ENCODE measurements around the gene RNASEL. TPM values are rescaled to one million over a fixed set of nuclear protein-coding genes. Genes with fewer than 3 reads are reported as not detected.

Gene RNASEL
- total RNA-seq, 1 donor from 2014 or later: 6.2 TPM

DNA sequence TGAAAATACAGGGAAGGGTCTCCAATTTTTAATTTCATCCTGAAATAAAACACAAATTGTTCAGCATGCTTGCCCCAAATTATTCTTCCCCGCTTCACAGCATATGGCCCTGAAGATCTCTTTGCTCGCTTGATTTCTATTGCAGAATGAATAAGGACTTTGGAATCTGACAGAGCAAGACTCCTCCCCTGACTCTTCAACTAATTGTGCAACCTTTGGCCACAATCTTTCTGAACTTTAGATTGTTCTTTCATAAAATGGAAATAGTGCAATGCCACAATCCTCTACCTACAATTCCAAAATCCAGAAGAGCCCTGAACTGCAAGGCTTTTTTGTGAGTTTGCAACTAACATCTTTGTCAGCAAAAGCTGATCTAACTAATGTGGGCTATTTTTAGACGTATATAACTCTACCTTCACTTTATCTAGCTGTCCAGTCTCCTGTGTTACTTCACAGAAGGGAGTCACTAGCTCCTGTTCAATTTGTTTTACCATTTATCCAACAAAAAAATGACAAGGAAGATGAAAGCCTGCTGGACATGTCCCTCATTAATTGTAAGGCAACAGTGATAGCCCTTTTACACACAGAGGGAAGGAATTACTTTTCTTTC is 13.4 kb downstream of the RNASEL start:
- no peaks in the 10 kb centered on the region for H4K20me1 ChIP-seq (ENCODE audit: low read depth)
- no peaks in the 10 kb centered on the region for H3K79me2 ChIP-seq (ENCODE audit: low read depth)
- Mint-ChIP-seq H3K27ac (no peak overlapping the region), H3K4me3 (no peak overlapping the region), H3K9me3 (no peaks in the 10 kb centered on the region), H3K27me3 (ENCODE audit: insufficient read depth, low read depth) (no peaks in the 10 kb centered on the region), H3K36me3 (no peaks in the 10 kb centered on the region), H3K4me1 (no peaks in the 10 kb centered on the region)
- H3F3A ChIP-seq (ENCODE audit: low read depth): no peaks in the 10 kb centered on the region
- no peak overlapping the region for H3K4me2 ChIP-seq
- H3K4me3 ChIP-seq: no peak overlapping the region
- TF ChIP-seq EZH2phosphoT487 (IDR thresholded peaks at IDR 0.05) (no peak), EZH2 (IDR thresholded peaks at IDR 0.05) (no peak)
- TF ChIP-seq, protein P1, sequence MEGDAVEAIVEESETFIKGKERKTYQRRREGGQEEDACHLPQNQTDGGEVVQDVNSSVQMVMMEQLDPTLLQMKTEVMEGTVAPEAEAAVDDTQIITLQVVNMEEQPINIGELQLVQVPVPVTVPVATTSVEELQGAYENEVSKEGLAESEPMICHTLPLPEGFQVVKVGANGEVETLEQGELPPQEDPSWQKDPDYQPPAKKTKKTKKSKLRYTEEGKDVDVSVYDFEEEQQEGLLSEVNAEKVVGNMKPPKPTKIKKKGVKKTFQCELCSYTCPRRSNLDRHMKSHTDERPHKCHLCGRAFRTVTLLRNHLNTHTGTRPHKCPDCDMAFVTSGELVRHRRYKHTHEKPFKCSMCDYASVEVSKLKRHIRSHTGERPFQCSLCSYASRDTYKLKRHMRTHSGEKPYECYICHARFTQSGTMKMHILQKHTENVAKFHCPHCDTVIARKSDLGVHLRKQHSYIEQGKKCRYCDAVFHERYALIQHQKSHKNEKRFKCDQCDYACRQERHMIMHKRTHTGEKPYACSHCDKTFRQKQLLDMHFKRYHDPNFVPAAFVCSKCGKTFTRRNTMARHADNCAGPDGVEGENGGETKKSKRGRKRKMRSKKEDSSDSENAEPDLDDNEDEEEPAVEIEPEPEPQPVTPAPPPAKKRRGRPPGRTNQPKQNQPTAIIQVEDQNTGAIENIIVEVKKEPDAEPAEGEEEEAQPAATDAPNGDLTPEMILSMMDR (IDR thresholded peaks at IDR 0.05): no peak
- no peaks in the 10 kb centered on the region for H3K9me3 ChIP-seq (ENCODE audit: low read depth)
- no peak overlapping the region for H3K27ac ChIP-seq
- DNase-seq (ENCODE audit: low spot score): no peak
- H3K9ac ChIP-seq: no peak overlapping the region
- no peaks in the 10 kb centered on the region for H3K27me3 ChIP-seq
- no peaks in the 10 kb centered on the region for H3K36me3 ChIP-seq
- H3K4me1 ChIP-seq: no peaks in the 10 kb centered on the region
- no peak overlapping the region for H2AFZ ChIP-seq (replicated peaks)

DNA sequence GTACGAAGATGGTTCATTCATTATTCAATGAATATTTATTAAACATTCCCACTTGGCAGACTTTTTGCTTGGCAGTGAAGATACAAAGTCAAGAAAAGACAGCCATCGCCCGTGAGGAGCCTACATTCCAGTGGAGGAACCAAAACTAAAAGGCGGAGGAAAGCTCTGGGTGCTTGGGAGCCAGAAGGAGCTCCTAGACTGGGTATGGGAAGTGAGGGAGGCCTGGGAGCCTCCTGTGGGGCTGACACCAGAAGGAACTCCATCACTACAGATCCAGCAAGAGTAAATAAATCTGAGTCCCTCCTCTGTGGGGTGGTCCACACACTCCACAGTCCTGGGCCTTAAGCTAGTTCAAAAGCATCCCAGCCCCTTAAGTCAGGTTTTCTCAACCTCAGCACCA is 14.9 kb downstream of the RNASEL start:
- H3K79me2 ChIP-seq (ENCODE audit: low read depth): no peaks in the 10 kb centered on the region
- TF ChIP-seq, protein P1 (IDR thresholded peaks at IDR 0.05): no peak
- TF ChIP-seq EZH2 (IDR thresholded peaks at IDR 0.05): no peak
- TF ChIP-seq EZH2phosphoT487 (IDR thresholded peaks at IDR 0.05): no peak
- H3K36me3 ChIP-seq: no peaks in the 10 kb centered on the region
- no peak overlapping the region for H2AFZ ChIP-seq (replicated peaks)
- no peaks in the 10 kb centered on the region for H3K27me3 ChIP-seq
- H3K4me1 Mint-ChIP-seq: no peaks in the 10 kb centered on the region
- no peak overlapping the region for H3K9ac ChIP-seq
- no peak for DNase-seq (ENCODE audit: low spot score)
- no peaks in the 10 kb centered on the region for H3F3A ChIP-seq (ENCODE audit: low read depth)
- no peaks in the 10 kb centered on the region for H3K9me3 ChIP-seq (ENCODE audit: low read depth)
- H3K27ac ChIP-seq: no peak overlapping the region
- H4K20me1 ChIP-seq (ENCODE audit: low read depth): no peaks in the 10 kb centered on the region
- no peaks in the 10 kb centered on the region for H3K27me3 Mint-ChIP-seq (ENCODE audit: insufficient read depth, low read depth)
- no peak overlapping the region for H3K27ac Mint-ChIP-seq
- no peaks in the 10 kb centered on the region for H3K4me1 ChIP-seq
- no peaks in the 10 kb centered on the region for H3K9me3 Mint-ChIP-seq
- no peak overlapping the region for H3K4me3 Mint-ChIP-seq
- H3K4me2 ChIP-seq: no peak overlapping the region
- H3K4me3 ChIP-seq: no peak overlapping the region
- H3K36me3 Mint-ChIP-seq: no peaks in the 10 kb centered on the region

DNA sequence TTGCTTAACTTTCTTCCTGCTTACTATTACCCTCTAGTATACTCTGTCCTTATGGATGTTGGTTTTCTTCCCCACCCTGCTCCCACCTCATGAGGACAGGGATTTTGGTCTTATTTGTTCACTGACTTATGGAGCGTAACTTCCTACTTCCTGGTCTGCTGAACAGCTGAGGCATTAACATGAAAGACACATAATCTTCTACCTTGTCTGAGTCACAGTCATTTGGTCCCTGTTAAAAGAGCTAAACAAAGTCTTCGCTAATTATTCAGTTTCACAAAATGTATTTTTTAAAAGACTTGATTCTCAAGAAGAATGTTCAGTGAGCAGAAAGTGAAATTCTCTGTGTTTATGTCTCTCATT is 18.5 kb downstream of the RNASEL start:
- Histone ChIP-seq H3K9me3 (ENCODE audit: low read depth) (no peaks in the 10 kb centered on the region), H2AFZ (replicated peaks) (no peak overlapping the region), H3K4me3 (no peak overlapping the region), H3K27ac (no peak overlapping the region), H3K27me3 (no peaks in the 10 kb centered on the region), H3F3A (ENCODE audit: low read depth) (no peaks in the 10 kb centered on the region), H3K4me1 (no peaks in the 10 kb centered on the region), H3K9ac (no peak overlapping the region), H4K20me1 (ENCODE audit: low read depth) (no peaks in the 10 kb centered on the region), H3K79me2 (ENCODE audit: low read depth) (no peaks in the 10 kb centered on the region), H3K4me2 (no peak overlapping the region), H3K36me3 (no peaks in the 10 kb centered on the region)
- Mint-ChIP-seq H3K4me3 (no peak overlapping the region), H3K36me3 (no peaks in the 10 kb centered on the region), H3K27ac (no peak overlapping the region), H3K9me3 (no peaks in the 10 kb centered on the region), H3K27me3 (ENCODE audit: insufficient read depth, low read depth) (no peaks in the 10 kb centered on the region), H3K4me1 (no peaks in the 10 kb centered on the region)
- TF ChIP-seq, protein P1 (IDR thresholded peaks at IDR 0.05): no peak
- TF ChIP-seq EZH2 (IDR thresholded peaks at IDR 0.05) (no peak), EZH2phosphoT487 (IDR thresholded peaks at IDR 0.05) (no peak)
- DNase-seq (ENCODE audit: low spot score): no peak

All from neural progenitor cell (in vitro differentiated cells).